Stimulated activated CD8-positive, alpha-beta memory T cell treated with anti-CD3 and anti-CD28 coated beads, Interleukin-4, amount 100 ng/mL, for 1 hour (primary cell): ENCODE measurements around the gene MAU2.

ENCODE experiments used
- DNase-seq, 2 donors: peaks; one replicate each; pipeline ENCODE4 v3.0.0-alpha.2; 2020; ENCODE audit warnings: low read depth in 2 of 2, low spot score in 1 of 2

MAU2 gene, protein sequence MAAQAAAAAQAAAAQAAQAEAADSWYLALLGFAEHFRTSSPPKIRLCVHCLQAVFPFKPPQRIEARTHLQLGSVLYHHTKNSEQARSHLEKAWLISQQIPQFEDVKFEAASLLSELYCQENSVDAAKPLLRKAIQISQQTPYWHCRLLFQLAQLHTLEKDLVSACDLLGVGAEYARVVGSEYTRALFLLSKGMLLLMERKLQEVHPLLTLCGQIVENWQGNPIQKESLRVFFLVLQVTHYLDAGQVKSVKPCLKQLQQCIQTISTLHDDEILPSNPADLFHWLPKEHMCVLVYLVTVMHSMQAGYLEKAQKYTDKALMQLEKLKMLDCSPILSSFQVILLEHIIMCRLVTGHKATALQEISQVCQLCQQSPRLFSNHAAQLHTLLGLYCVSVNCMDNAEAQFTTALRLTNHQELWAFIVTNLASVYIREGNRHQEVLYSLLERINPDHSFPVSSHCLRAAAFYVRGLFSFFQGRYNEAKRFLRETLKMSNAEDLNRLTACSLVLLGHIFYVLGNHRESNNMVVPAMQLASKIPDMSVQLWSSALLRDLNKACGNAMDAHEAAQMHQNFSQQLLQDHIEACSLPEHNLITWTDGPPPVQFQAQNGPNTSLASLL

DNA sequence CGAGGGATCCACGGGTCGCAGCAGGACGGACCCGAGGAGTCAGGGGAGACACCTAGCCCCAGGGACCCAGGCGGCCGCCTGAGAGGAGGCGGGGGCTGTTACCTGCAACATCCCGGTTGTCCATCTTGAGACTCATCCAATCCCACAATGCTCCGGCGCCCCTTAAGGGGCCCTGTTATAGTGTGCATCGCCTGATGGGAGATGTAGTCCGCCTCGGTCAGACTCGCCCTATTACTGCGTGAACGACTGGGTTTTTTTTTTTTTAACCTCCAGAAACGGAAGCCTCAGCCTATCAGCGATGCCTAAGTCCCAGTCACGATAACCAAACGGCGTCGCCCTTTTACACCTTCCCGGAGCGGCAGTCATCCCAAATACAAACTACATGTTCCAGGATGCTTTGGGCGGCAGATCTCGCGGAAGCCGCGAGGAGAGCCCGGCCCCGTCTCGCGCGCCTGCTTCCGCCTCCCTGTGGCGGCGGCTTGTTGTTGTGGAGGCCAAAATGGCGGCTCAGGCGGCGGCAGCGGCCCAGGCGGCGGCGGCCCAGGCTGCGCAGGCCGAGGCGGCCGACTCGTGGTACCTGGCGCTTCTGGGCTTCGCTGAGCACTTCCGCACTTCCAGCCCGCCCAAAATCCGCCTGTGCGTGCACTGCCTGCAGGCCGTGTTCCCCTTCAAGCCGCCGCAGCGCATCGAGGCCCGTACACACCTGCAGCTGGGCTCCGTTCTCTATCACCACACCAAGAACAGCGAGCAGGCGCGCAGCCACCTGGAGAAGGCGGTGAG lies at the start of gene MAU2, which contains the start of gene SUGP1:
Gene MAU2, plus strand, starts transcription at position 469 of the 780 bp plus-strand sequence. Its CDS starts 31 bp downstream, at position 500.
Gene SUGP1, minus strand, starts transcription at position 149 of the 780 bp plus-strand sequence. Its CDS starts 13 bp downstream, at position 136.
- peak; percentile 64 to 80 for DNase-seq

DNA sequence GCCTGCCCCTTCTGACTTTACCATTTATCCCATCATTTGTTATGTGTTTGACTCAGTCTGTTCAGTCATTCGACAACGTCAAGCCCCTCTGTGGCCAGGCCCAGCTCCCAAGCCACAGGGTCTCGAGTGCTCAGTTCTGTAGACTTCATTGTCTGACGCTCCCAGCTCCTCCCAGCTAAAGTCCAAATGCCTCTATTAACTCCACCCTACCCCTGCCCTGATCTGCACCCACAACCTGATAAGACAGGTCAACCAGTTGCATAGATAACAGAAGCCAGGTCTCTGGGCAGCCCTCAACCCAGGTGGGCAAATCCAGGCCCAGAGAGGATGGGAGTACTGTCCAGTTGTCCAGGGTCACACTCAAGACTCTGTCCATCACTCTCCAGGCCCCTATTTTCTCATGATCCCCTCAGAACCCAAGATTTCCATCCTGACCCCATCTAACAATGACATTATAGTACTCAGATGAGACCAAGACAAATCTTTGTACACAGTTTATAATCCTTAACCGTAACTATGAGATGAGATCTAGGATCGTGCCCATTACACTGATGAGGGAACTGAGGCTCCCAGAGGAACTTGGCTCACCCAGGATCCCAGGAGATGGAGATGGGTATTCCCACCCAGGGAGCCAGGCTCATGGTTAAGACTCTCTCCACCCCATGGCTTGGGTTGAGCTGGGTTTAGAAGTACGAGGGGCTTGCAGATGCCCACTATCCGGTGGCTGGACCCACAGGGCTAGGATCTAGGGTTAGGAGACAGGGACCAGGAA lies 48.6 kb upstream of the MAU2 start:
- no peak for DNase-seq

DNA sequence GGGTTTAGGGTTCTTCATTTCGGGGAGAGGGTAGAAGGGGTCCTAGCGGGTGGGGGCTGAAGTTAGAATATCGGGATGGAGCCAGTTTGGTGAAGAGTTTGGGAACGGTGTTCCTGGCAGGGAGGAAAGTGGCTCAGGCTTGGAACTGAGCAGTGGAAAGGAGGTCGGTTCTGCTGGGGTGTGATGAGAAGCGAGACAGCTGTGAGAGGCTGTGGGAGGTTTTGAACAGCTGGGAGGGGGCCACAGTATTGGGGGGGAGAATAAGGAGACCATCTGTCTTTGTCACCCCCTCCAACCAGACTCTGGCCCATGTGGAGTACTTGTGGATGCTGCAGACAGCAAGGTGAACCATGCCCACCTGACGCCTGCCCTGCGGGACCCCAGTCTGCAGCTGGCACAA lies 46.5 kb upstream of the MAU2 start:
- DNase-seq: no peak

DNA sequence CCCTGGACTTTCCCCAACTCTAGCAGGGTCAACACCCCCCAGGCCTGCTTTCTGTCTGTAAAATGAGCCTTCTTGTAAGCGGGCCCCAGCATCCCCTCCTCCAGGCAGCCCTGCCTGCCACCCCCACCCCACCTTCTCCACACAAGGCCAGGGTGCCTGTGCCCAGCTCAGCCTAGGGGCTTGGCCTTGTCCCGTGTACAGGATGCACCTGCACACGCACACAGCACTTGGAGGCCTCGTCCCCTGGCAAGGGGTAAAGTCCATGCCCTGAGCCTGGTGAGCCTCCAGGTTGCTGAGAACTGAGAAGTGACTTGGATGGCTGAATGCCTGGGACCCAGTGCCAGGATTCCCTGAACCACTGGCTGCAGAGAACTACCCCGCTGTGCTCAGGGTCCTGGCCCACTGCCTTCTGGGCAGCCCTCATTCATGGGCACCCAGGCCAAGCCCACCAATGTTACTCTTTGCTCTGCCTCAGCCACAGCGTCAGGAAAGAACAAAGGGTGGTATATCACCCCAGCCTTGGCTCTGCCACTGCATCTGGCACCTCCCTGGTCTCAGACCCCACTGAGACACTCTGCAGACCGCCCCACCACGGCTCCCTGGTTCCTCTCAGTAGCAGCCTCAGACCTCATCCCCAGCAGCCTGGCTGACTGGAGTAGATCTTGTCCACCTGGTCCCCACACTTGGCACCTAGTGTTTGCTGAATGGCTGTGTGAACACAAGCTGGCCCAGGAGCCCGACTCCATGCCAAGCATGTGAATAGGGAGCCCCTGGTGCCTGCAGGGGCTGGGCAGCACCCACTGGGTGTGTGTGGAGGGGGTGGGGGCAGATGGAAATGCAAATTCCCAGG lies 45.7 kb upstream of the MAU2 start:
- no peak for DNase-seq

DNA sequence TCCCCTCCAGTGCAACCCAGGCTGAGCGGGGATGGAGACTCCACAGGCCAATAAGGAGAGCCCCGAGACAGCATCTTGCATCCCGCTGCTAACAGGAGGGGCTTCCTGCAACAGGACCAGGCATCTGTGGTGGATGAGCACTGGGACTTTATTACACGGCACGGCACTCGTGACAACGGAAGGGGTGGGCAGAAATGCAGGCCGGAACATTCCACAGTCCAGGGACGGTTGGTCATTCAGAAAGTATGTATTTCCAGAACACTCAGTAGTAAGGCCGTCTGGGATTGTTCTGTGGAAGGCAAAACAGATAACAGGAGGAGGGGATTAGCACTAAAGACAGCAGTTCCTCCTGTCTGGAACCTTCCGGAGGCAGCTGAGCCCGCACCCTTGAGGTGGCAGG lies 44.2 kb upstream of the MAU2 start:
- DNase-seq: no peak

DNA sequence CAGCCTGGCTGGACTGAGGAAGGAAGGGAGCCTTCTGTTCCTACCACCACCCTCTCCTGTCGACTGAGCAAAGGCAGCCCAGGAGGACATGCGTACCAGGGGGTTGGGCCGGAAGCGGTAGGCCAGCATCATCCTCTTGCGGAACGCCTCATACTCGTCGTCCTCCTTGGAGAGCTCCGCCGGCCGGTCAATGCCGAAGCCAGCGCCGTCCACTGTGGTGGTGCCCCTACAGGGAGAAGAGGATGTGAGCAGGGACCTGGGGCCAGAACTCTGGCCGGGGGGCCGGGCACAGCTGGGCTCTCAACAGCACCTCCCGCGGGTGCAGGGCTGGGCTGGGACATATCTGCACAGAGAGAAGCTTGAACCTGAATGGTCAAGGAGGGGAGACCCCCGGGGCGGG lies 43.8 kb upstream of the MAU2 start:
- DNase-seq: no peak

DNA sequence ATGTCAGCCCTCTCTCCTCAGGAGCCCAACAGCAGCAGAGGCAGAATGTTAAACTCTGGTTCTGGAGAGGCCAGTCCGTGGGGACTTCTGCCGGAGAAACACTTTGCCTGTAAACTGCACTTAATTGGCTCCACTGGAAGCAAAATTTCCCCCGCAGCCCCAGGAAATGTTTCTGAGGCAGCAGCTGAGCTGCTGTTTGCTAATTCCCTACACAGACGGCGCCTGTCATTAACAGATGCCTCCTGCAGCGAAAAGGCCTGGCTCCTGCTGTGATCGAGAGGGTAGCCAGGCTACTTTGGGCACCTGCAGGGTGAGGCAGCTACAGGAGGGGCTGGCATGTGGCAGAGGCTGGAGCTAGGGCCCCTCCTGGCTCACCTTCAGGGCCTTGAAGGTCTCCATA lies 42.3 kb upstream of the MAU2 start:
- no peak for DNase-seq

DNA sequence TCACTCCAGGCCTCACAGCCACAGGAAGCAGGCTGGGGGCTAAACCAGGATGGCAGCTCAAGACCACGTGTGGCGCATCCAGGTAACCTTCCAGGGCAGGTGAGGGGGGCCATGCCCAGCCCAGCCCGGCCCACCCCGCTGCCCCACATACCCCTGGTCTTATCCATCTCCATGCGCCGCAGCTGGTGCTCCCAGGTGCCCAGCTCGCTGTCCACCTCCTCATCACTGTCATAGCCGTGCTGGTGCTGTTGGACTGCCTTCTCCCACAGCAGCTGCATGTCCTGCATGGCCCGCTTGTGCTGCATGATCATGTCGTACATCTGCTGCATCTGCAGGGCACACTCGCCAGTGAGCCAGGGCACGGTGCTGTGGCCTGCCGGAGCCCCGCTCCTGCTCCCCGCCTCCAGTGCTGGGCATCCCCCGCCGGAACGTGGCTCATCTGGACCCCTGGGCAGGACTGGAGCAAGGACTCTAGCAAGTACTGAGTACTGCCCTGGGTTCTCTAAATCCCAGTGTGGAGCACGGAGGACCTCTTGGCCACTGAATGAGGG lies 41.5 kb upstream of the MAU2 start:
- no peak for DNase-seq

DNA sequence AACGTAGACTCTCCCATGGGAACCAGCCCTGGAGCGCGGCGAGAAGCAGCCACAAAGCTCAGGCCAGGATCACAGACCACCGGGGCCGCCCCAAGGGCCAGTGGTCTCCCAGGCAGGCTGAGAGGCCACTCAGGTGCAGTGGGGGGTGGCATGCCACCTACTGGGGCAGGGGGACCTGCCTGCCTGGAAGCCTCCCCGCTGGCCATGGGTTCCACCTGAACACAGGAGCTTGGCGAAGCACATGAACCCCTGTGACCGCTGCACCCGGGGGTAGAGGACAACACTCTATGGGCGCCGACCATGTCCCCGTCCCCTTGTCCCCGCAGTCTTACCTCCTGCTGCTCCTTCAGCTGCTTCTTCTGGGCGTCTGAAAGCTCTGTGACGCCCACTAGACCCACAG lies 40.8 kb upstream of the MAU2 start:
- no peak for DNase-seq

DNA sequence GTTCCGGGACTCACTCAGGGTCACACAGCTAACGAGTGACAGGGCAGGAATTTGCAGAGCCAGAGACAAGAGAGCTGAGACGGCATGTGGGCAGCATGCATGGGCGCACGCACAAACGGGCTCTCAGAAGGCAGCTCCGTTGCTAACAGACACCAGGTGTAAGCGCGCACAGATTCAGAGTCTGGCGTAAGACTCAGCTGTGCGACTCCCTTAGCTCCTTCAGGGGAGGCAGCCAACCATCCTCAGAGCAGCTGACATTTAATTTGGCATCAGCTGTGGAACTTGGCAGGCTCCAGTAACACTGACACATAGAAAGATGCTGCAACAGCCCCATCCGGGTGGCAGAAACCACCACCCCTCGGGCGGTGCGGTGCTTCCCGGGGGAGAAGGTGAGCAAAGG lies 40.1 kb upstream of the MAU2 start:
- no peak for DNase-seq

DNA sequence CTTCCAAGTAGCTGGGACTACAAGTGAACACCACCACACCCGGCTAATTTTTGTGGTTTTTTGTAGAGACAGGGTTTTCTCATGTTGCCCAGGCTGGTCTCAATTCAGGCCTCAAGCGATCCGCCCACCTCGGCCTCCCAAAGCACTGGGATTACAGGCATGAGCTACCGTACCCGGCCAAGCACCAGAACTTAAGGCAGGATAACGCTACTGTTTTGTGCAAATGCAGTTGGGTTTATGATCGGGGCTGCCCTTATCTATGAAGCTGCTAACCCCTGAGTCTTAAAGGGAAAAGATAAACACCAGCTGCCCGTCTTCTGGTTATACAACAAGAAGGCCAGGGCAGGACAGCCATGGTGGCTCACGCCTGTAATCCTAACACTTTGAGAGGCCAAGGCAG lies 34.9 kb upstream of the MAU2 start:
- DNase-seq: no peak

DNA sequence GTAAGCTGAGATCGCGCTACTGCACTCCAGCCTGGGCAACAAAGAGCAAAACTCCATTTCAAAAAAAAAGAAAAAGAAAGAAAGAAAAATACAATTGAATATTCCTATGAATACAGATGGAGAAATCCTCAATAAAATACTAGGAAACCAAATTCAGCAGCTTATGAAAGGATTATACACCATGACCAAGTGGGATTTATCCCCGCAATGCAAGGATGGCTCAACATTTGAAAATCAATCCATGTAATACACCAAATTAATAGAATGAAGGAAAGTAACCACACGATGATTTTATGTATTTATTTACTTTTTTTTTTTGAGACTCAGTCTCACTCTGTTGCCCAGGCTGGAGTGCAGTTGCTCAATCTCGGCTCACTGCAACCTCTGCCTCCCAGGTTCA lies 28.0 kb upstream of the MAU2 start:
- DNase-seq: no peak

DNA sequence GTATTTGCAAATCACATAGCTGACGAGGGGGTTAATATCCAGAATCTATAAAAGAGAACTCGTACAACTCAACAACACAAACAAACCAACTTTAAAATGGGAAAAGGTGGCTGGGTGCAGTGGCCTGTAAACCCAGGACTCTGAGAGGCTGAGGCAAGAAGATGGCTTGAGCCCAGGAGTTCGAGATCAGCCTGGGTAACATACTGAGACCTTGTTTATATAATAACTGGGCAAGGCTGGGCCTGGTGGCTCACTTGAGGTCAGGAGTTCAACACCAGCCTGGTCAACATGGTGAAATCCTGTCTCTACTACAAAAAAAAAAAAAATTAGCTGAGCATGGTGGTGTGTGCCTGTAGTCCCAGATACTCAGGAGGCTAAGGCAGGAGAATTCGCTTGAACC lies 25.7 kb upstream of the MAU2 start:
- DNase-seq: no peak

DNA sequence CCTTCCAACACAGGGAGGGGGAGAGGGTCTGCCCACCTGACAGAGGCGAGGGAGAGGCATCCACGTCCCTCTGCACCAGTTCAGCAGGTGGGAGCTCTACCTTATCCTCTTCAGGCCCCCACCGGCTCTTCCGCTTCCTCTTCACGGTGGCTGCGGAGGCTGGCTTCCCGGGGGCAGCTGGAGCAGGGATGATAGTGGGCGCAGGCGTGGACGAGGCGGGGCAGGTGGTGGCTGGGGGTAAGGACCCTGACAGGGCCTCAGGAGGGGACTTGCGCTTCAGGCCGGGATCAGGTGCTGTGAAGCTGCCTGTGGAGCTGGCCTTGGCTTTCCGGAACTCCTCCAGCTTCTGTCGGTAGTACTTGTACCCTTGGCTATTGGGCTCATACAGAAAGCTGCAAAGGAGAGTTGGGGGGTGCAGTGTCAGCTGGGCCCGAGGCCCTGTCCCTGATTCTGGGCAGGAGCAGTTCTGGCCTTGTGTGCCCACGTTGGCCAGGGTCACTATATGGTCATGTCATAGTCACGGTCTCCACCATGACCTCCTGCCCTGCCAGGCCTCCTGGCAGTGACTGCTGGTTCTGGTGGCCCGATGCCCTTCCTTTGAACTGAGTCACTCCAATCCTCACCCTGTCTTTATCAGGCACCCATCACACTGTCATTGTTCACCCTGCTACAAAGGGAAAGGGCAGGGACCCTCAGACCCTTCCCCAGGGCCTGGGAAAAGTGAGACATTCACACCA lies 23.5 kb upstream of the MAU2 start:
- no peak for DNase-seq

DNA sequence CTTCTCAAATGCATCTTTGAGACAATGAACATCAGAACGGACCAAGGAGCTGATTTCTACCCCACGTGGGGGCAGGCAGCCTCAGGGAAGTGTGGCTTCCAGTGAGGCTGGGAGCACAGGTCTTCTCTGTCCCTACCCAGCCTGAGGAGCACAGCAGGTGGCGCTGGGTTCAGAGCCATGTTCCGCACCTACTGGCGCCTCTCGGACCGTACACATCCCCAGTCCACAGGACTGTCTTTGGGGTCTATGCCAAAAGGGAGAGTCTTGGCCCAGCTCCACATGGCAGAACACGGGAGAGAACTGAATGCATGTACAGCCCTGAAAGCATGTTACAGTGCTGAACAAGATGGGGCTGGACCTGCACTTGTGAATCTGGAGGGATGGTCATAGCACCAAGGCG lies 22.9 kb upstream of the MAU2 start:
- DNase-seq: no peak

DNA sequence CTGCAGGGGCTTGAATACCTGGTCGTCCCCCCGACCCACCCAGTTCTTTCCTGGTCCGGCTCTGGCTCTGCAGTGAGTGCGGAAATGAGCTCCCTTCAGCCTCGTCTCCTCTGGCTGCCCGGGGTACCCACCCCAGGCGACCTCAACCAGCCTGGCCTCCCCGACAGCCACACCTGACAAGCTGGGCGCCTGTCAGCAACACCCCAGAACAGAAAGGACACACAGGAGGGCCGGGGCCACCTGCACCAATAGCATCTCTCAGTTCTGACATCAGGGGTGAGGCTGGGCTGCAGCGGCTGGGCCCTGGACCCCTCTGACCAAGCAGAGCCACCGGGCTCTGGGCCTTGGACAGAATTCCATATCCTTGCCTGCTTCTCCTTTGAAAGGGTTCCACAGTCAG lies 20.0 kb upstream of the MAU2 start:
- no peak for DNase-seq

DNA sequence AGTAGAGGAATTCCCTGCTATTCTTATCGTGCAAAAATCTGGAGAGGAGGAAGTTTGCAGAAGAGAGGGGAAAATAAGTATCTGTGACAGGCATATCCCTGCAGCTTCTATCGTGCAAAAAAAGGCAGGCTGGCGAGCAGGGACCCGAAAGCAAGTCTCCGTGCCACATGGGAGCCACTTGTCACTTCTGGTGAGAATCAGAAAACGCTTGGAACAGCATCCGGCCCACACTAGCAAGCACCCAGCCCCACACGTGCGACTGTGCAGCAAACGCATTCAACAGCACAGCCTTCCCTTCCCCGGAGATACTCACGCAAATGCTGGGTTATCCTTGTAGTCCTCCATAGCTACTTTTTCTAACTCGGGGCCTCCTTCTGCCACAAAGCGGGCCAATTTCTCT lies 17.2 kb upstream of the MAU2 start:
- DNase-seq: no peak

DNA sequence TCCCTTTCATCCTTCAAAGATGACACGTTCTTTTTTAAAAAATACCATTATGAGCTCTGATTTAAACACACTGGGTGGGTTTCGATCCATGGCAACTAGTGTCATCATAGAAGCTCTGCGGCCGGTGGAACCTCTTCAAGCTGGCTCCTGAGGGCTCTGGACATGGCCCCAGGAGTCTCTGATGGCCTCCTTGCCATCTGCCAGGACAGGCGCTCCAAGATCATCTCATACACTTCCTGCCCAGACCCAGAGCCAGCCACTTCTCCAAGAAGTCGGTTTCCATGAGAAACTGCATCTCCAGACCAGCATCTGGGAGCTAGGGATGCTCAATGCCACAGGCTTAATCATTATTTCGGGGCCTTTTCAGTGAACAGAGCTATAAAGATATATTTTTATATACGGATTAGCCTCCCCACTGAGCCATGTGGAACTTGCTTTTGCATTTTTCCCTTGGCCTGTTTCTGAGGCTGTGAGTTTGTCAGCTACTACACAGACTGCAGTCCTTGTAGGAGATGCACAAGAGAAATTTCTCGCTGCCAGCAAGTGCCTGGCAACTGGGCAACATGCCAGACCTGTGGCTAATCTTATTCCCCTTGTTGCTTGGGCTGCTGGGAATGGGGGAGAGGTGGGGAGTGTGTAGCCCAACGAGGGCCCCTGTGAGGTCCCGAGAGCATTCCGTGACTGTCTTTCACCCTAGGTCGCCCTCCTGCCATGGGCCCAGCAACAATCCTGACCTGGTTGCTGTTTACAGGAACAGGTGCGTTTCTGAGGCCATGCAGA lies 16.3 kb upstream of the MAU2 start:
- DNase-seq: no peak

DNA sequence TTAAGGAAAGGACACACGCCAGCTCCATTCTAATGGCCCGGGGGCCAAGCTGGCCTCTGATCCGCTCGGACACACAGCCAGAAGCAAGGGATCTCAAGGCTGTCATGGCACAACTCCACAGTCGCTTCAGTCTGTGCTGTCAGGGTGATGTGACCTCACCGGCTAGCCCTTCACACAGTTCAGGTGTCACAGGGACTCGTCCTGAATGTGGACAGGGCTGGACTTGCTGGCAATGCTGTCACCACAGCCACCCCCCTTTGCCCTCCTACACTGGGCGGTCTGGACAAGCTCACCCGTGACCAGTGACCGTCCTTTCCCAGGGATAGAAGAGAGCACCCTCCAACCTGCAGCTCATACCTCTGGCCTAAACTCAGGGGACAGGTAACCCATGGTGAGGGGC lies 15.6 kb upstream of the MAU2 start:
- DNase-seq: no peak
